HepG2 (cell line): ENCODE results near the gene DLST. TPM values are rescaled to one million over a fixed set of nuclear protein-coding genes. Genes with fewer than 3 reads are reported as not detected.

Experiments
- FLYWCH1 ChIP-seq: sonication (generic); formaldehyde crosslinking; IDR thresholded peaks from 2 replicates; pipeline ENCODE4 v1.8.1; 2023; ENCODE audit warnings: mild to moderate bottlenecking, missing genetic modification reagents
- FOXK1 ChIP-seq: sonication (generic); formaldehyde crosslinking; IDR thresholded peaks from 2 replicates; pipeline ENCODE4 v1.4.0; 2020; ENCODE audit warnings: low read depth, missing genetic modification reagents, borderline replicate concordance
- GLMP ChIP-seq: sonication (generic); formaldehyde crosslinking; IDR thresholded peaks from 2 replicates; pipeline ENCODE4 v1.9.0; 2021; ENCODE audit warnings: missing genetic modification reagents, mild to moderate bottlenecking, borderline replicate concordance
- NR2F6 ChIP-seq, 2 experiments: IDR thresholded peaks; 2 replicates each; pipeline ENCODE4 v1.6.1; 2016; ENCODE audit warnings: antibody characterized with exemption in 1 of 2, mild to moderate bottlenecking in 1 of 2
- RAD21 ChIP-seq: fragments of 450-650 bp; formaldehyde crosslinking; IDR thresholded peaks from 2 replicates; pipeline ENCODE4 v1.5.0; 2020; ENCODE audit warnings: mild to moderate bottlenecking
- SMAD1 ChIP-seq: sonication (generic); formaldehyde crosslinking; IDR thresholded peaks from 2 replicates; pipeline ENCODE4 v1.4.0; 2020; ENCODE audit warnings: missing genetic modification reagents, low read depth, mild to moderate bottlenecking, borderline replicate concordance
- SP140L ChIP-seq: sonication (generic); formaldehyde crosslinking; IDR thresholded peaks from 2 replicates; pipeline ENCODE4 v1.4.0; 2020; ENCODE audit warnings: missing genetic modification reagents, borderline replicate concordance
- ZBTB10 ChIP-seq: sonication (generic); formaldehyde crosslinking; IDR thresholded peaks from 2 replicates; pipeline ENCODE4 v1.4.0; 2020; ENCODE audit warnings: missing genetic modification reagents, borderline replicate concordance
- ZHX1 ChIP-seq: sonication (generic); formaldehyde crosslinking; IDR thresholded peaks from 2 replicates; pipeline ENCODE4 v1.8.1; 2022; ENCODE audit warnings: low read depth, mild to moderate bottlenecking, missing genetic modification reagents
- ZNF230 ChIP-seq: sonication (generic); formaldehyde crosslinking; IDR thresholded peaks from 2 replicates; pipeline ENCODE4 v1.4.0; 2020; ENCODE audit warnings: mild to moderate bottlenecking, missing genetic modification reagents
- polyA plus RNA-seq, 8 experiments: library from polyadenylated mRNA; depleted of rRNA in 3 of 8; stranded (reverse) in 7 of 8; unstranded in 1 of 8; fragments of >200 nt; fragmentation: Illumina TruSeq in 4 of 8; extraction: Trizol in 4 of 8; gene quantifications; 2 replicates each; pipeline versions ENCODE4 v1.2.1 to v1.2.3, GENCODE V29; 2011 to 2016; ENCODE audit warnings: low read depth in 4 of 8, missing spikeins in 1 of 8, mixed read lengths in 1 of 8; ENCODE audit not compliant: insufficient read depth in 1 of 8
- total RNA-seq, 5 experiments: library from RNA; depleted of rRNA; stranded (reverse); fragments of >200 nt; fragmentation: Illumina TruSeq; extraction: Trizol; gene quantifications; 2 replicates each; pipeline ENCODE4 v1.2.3, GENCODE V29; 2016; ENCODE audit warnings: low read depth in 1 of 5
- TF ChIP-seq, protein P1 (sequence below): sonication (generic); formaldehyde crosslinking; conservative IDR thresholded peaks from 2 replicates; pipeline ENCODE4 v1.8.0; 2022; ENCODE audit warnings: mild to moderate bottlenecking, moderate library complexity, missing genetic modification reagents
- TF ChIP-seq, protein P2 (sequence below): IDR thresholded peaks from 2 replicates; pipeline ENCODE4 v1.4.0; 2020; ENCODE audit warnings: mild to moderate bottlenecking, missing genetic modification reagents
- TF ChIP-seq, protein P3 (sequence below): sonication (generic); formaldehyde crosslinking; IDR thresholded peaks from 2 replicates; pipeline ENCODE4 v1.4.0; 2020; ENCODE audit warnings: missing genetic modification reagents, low read depth, mild to moderate bottlenecking, borderline replicate concordance

DLST gene
- total and polyA plus RNA-seq, 2 of the 13 experiments (the other 11 are each of a cell fraction or from before 2014, with no cell fraction given), result 56.5 to 94.3 TPM

GRCh38 chr14:74945261-74945851 is 63.6 kb downstream of the DLST start (continued):
- TF ChIP-seq GLMP (CRISPR knock-in tag), result no peak
- TF ChIP-seq, protein P1, sequence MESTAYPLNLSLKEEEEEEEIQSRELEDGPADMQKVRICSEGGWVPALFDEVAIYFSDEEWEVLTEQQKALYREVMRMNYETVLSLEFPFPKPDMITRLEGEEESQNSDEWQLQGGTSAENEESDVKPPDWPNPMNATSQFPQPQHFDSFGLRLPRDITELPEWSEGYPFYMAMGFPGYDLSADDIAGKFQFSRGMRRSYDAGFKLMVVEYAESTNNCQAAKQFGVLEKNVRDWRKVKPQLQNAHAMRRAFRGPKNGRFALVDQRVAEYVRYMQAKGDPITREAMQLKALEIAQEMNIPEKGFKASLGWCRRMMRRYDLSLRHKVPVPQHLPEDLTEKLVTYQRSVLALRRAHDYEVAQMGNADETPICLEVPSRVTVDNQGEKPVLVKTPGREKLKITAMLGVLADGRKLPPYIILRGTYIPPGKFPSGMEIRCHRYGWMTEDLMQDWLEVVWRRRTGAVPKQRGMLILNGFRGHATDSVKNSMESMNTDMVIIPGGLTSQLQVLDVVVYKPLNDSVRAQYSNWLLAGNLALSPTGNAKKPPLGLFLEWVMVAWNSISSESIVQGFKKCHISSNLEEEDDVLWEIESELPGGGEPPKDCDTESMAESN (CRISPR knock-in tag), result no peak
- TF ChIP-seq FOXK1 (CRISPR knock-in tag), result 0 out of 2 replicates have a peak, but pooled peaks have one; percentile 28
- peak; percentile 75; the same call in 1 of the 2 replicates for TF ChIP-seq ZBTB10 (CRISPR knock-in tag)
- TF ChIP-seq, protein P2, sequence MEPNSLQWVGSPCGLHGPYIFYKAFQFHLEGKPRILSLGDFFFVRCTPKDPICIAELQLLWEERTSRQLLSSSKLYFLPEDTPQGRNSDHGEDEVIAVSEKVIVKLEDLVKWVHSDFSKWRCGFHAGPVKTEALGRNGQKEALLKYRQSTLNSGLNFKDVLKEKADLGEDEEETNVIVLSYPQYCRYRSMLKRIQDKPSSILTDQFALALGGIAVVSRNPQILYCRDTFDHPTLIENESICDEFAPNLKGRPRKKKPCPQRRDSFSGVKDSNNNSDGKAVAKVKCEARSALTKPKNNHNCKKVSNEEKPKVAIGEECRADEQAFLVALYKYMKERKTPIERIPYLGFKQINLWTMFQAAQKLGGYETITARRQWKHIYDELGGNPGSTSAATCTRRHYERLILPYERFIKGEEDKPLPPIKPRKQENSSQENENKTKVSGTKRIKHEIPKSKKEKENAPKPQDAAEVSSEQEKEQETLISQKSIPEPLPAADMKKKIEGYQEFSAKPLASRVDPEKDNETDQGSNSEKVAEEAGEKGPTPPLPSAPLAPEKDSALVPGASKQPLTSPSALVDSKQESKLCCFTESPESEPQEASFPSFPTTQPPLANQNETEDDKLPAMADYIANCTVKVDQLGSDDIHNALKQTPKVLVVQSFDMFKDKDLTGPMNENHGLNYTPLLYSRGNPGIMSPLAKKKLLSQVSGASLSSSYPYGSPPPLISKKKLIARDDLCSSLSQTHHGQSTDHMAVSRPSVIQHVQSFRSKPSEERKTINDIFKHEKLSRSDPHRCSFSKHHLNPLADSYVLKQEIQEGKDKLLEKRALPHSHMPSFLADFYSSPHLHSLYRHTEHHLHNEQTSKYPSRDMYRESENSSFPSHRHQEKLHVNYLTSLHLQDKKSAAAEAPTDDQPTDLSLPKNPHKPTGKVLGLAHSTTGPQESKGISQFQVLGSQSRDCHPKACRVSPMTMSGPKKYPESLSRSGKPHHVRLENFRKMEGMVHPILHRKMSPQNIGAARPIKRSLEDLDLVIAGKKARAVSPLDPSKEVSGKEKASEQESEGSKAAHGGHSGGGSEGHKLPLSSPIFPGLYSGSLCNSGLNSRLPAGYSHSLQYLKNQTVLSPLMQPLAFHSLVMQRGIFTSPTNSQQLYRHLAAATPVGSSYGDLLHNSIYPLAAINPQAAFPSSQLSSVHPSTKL, result 0 out of 2 replicates have a peak, but pooled peaks have one; percentile 50
- TF ChIP-seq SMAD1 (CRISPR knock-in tag), result no peak
- TF ChIP-seq, protein P3, sequence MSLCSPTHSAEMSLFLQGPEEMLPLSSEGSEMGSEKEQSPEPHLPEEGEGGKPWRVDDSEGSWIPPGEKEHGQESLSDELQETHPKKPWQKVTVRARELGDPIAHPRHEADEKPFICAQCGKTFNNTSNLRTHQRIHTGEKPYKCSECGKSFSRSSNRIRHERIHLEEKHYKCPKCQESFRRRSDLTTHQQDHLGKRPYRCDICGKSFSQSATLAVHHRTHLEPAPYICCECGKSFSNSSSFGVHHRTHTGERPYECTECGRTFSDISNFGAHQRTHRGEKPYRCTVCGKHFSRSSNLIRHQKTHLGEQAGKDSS (CRISPR knock-in tag), result no peak
- TF ChIP-seq RAD21 (CRISPR knock-in tag), result peak; percentile 39; the same call in 1 of the 2 replicates
- TF ChIP-seq ZNF230, result peak; percentile 60; the same call in 1 of the 2 replicates
- TF ChIP-seq ZHX1 (CRISPR knock-in tag), result no peak
- TF ChIP-seq NR2F6 (IDR thresholded peaks at IDR 0.05), result peak; percentile 32
- TF ChIP-seq NR2F6 (CRISPR knock-in tag; IDR thresholded peaks at IDR 0.05), result no peak
- TF ChIP-seq FLYWCH1 (CRISPR knock-in tag), result no peak
- no peak for TF ChIP-seq SP140L
